M059J (cell line): ENCODE data around the gene RADIL. TPM values are rescaled to one million over a fixed set of nuclear protein-coding genes. Genes with fewer than 3 reads are reported as not detected.

Experiments
- DNase-seq: peaks from one replicate; pipeline ENCODE4 v3.0.0-alpha.2; 2012; ENCODE audit warnings: low read depth
- total RNA-seq: library from RNA; depleted of rRNA; stranded (reverse); fragments of >200 nt; shearing (Covaris generic); gene quantifications from 2 replicates; pipeline ENCODE4 v1.2.3, GENCODE V29; 2014

Gene RADIL
- total RNA-seq, 1 experiment from 2014 or later, result not detected

GRCh38 chr7:4832711-4833110 is 50.8 kb downstream of the RADIL start:
- no peak for DNase-seq

GRCh38 chr7:4831723-4832495 is 51.6 kb downstream of the RADIL start:
- DNase-seq, result no peak

GRCh38 chr7:4830176-4830575 is 53.3 kb downstream of the RADIL start:
- peak; percentile 18 for DNase-seq

- DNase-seq, result no peak
These were observed 54.7 kb downstream of the RADIL start for GRCh38 chr7:4828720-4829383.

GRCh38 chr7:4825081-4825480 is 58.4 kb downstream of the RADIL start:
- no peak for DNase-seq

- DNase-seq, result no peak
These were observed 59.3 kb downstream of the RADIL start for GRCh38 chr7:4824120-4824775.

GRCh38 chr7:4823441-4824119 is 59.9 kb downstream of the RADIL start:
- DNase-seq, result no peak

- no peak for DNase-seq
These were observed 60.8 kb downstream of the RADIL start for GRCh38 chr7:4822677-4823076.

GRCh38 chr7:4820967-4821471 is 62.5 kb downstream of the RADIL start:
- no peak for DNase-seq

GRCh38 chr7:4820405-4820966 is 63.0 kb downstream of the RADIL start:
- no peak for DNase-seq

- no peak for DNase-seq
These were observed 63.7 kb downstream of the RADIL start for GRCh38 chr7:4819560-4820404.

- no peak for DNase-seq
These were observed 65.3 kb downstream of the RADIL start for GRCh38 chr7:4818000-4818794.

- DNase-seq, result no peak
These were observed 66.2 kb downstream of the RADIL start for GRCh38 chr7:4817178-4817901.

GRCh38 chr7:4816419-4817080 is 67.0 kb downstream of the RADIL start:
- DNase-seq, result no peak

- no peak for DNase-seq
These were observed 67.7 kb downstream of the RADIL start for GRCh38 chr7:4815609-4816418.

- DNase-seq, result no peak
These were observed 68.4 kb downstream of the RADIL start for GRCh38 chr7:4815121-4815520.

GRCh38 chr7:4814433-4814832 is 69.1 kb downstream of the RADIL start:
- no peak for DNase-seq

- DNase-seq, result peak; percentile 19
These were observed 73.8 kb downstream of the RADIL start for GRCh38 chr7:4809666-4810065.
